Mammary epithelial cell (primary cell): ENCODE measurements around the gene AGAP1.

ENCODE experiments used
- EZH2 ChIP-seq: IDR thresholded peaks from 2 replicates; pipeline ENCODE4 v1.6.1; 2012; ENCODE audit warnings: low read length, inconsistent platforms, borderline replicate concordance
- TF ChIP-seq, protein P1 (sequence below), 2 donors: IDR thresholded peaks in 1 of 2; conservative IDR thresholded peaks in 1 of 2; 2 replicates each; pipeline ENCODE4 v1.5.1; 2011 to 2012; ENCODE audit warnings: inconsistent platforms in 2 of 2, low read length in 2 of 2, mild to moderate bottlenecking in 2 of 2, control low read depth in 1 of 2, low read depth in 1 of 2; ENCODE audit not compliant: insufficient read depth in 1 of 2; ENCODE audit errors: extremely low read depth in 1 of 2

- TF ChIP-seq, protein P1, sequence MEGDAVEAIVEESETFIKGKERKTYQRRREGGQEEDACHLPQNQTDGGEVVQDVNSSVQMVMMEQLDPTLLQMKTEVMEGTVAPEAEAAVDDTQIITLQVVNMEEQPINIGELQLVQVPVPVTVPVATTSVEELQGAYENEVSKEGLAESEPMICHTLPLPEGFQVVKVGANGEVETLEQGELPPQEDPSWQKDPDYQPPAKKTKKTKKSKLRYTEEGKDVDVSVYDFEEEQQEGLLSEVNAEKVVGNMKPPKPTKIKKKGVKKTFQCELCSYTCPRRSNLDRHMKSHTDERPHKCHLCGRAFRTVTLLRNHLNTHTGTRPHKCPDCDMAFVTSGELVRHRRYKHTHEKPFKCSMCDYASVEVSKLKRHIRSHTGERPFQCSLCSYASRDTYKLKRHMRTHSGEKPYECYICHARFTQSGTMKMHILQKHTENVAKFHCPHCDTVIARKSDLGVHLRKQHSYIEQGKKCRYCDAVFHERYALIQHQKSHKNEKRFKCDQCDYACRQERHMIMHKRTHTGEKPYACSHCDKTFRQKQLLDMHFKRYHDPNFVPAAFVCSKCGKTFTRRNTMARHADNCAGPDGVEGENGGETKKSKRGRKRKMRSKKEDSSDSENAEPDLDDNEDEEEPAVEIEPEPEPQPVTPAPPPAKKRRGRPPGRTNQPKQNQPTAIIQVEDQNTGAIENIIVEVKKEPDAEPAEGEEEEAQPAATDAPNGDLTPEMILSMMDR (conservative IDR thresholded peaks at IDR 0.05 in 1 of 2, IDR thresholded peaks at IDR 0.05 in 1 of 2; ENCODE audit: extremely low read depth in 1 of 2, insufficient read depth in 1 of 2, low read depth in 1 of 2, low read length in 2 of 2), result no peak
- no peak for TF ChIP-seq EZH2
Measured at GRCh38 chr2:235988271-235989015, 494.6 kb downstream of the AGAP1 start.
